A204.1 (cell line): ENCODE data around the gene SKP1.

ENCODE experiments used
- FAIRE-seq: peaks from 2 replicates; lab custom pipeline; 2012; peaks lifted over from hg19 to GRCh38; lab: Jason Lieb, UNC

Gene SKP1

GRCh38 chr5:134113902-134114875 lies 62.6 kb downstream of the SKP1 start, which contains the start of gene TCF7:
TCF7 (plus strand) TSS chr5:134114681; CDS start chr5:134114907, 226 bp downstream.
- FAIRE-seq = no peak

GRCh38 chr5:134113363-134113889 lies 63.3 kb downstream of the SKP1 start:
- no peak for FAIRE-seq

- FAIRE-seq = no peak
Observed at GRCh38 chr5:134112726-134113362, 63.9 kb downstream of the SKP1 start.

- FAIRE-seq = no peak
Observed at GRCh38 chr5:134111741-134112647, 64.8 kb downstream of the SKP1 start.

- no peak for FAIRE-seq
Observed at GRCh38 chr5:134110382-134110781, 66.4 kb downstream of the SKP1 start.

- FAIRE-seq = no peak
Observed at GRCh38 chr5:134107779-134108178, 69.0 kb downstream of the SKP1 start.

GRCh38 chr5:134106991-134107701 lies 69.6 kb downstream of the SKP1 start:
- no peak for FAIRE-seq

GRCh38 chr5:134103998-134104654 lies 72.6 kb downstream of the SKP1 start:
- no peak for FAIRE-seq

- no peak for FAIRE-seq
Observed at GRCh38 chr5:134103397-134103796, 73.4 kb downstream of the SKP1 start.

- no peak for FAIRE-seq
Observed at GRCh38 chr5:134101686-134102439, 74.9 kb downstream of the SKP1 start.

- no peak for FAIRE-seq
Observed at GRCh38 chr5:134100283-134101091, 76.3 kb downstream of the SKP1 start.

GRCh38 chr5:134099939-134100282 lies 76.8 kb downstream of the SKP1 start:
- no peak for FAIRE-seq

- FAIRE-seq = no peak
Observed at GRCh38 chr5:134099288-134099872, 77.4 kb downstream of the SKP1 start.
